GM18868 (cell line): ENCODE data around the gene TRPV6.
A peak's percentile ranks its signal among the peaks of the same experiment; 100 is the strongest.

Experiments used
- ATAC-seq: cut with Tn5 transposase; IDR thresholded peaks from one replicate; pipeline ENCODE4 v1.9.1; 2021; ENCODE audit warnings: mild to moderate bottlenecking, moderate library complexity; ENCODE audit not compliant: unreplicated experiment

Gene TRPV6

GRCh38 chr7:142886866-142887265 lies 1.3 kb upstream of the TRPV6 start:
- ATAC-seq: no peak

GRCh38 chr7:142884286-142884640 lies 1.3 kb downstream of the TRPV6 start:
- no peak for ATAC-seq

GRCh38 chr7:142883571-142884285 lies 1.8 kb downstream of the TRPV6 start:
- ATAC-seq: no peak

- ATAC-seq: no peak
Measured at GRCh38 chr7:142883145-142883544, 2.4 kb downstream of the TRPV6 start.

- ATAC-seq: no peak
Measured at GRCh38 chr7:142882338-142882678, 3.2 kb downstream of the TRPV6 start.

- ATAC-seq: peak; percentile 57
Measured at GRCh38 chr7:142881586-142882337, 3.8 kb downstream of the TRPV6 start.

GRCh38 chr7:142880876-142881505 lies 4.6 kb downstream of the TRPV6 start:
- ATAC-seq: peak; percentile 68

GRCh38 chr7:142879060-142879459 lies 6.5 kb downstream of the TRPV6 start:
- ATAC-seq: no peak

- ATAC-seq: no peak
Measured at GRCh38 chr7:142878315-142878714, 7.2 kb downstream of the TRPV6 start.

- no peak for ATAC-seq
Measured at GRCh38 chr7:142876991-142877910, 8.3 kb downstream of the TRPV6 start.

- no peak for ATAC-seq
Measured at GRCh38 chr7:142876236-142876960, 9.1 kb downstream of the TRPV6 start.

- ATAC-seq: no peak
Measured at GRCh38 chr7:142875456-142875855, 10.1 kb downstream of the TRPV6 start.

GRCh38 chr7:142874837-142875236 lies 10.7 kb downstream of the TRPV6 start:
- ATAC-seq: no peak

- no peak for ATAC-seq
Measured at GRCh38 chr7:142874409-142874808, 11.1 kb downstream of the TRPV6 start.

- no peak for ATAC-seq
Measured at GRCh38 chr7:142873871-142874270, 11.7 kb downstream of the TRPV6 start.

GRCh38 chr7:142873281-142873784 lies 12.2 kb downstream of the TRPV6 start:
- peak; percentile 85 for ATAC-seq

- no peak for ATAC-seq
Measured at GRCh38 chr7:142872106-142872675, 13.4 kb downstream of the TRPV6 start.

GRCh38 chr7:142871260-142872105 lies 14.1 kb downstream of the TRPV6 start:
- no peak for ATAC-seq
